Measurements from ENCODE around the gene RGL1.
A peak's percentile ranks its signal among the peaks of the same experiment; 100 is the strongest.

Gene RGL1

GRCh38 chr1:183819059-183819458, 14.1 kb downstream of the RGL1 start:
- DNase-seq (ENCODE audit: low read depth) = no peak
- no peak overlapping the region for H3K4me3 ChIP-seq (ENCODE audit: low read length)
- TF ChIP-seq CTCF (conservative IDR thresholded peaks at IDR 0.05; ENCODE audit: low read length) = no peak

- H3K4me3 ChIP-seq (ENCODE audit: low read length) = no peak overlapping the region
- no peak for DNase-seq (ENCODE audit: low read depth)
- TF ChIP-seq CTCF (conservative IDR thresholded peaks at IDR 0.05; ENCODE audit: low read length) = no peak
Measured at GRCh38 chr1:183821309-183821888, 16.5 kb downstream of the RGL1 start.

GRCh38 chr1:183821889-183822611, 17.1 kb downstream of the RGL1 start:
- no peak overlapping the region for H3K4me3 ChIP-seq (ENCODE audit: low read length)
- TF ChIP-seq CTCF (conservative IDR thresholded peaks at IDR 0.05; ENCODE audit: low read length) = no peak
- DNase-seq (ENCODE audit: low read depth) = peak; percentile 89

- no peak overlapping the region for H3K4me3 ChIP-seq (ENCODE audit: low read length)
- no peak for TF ChIP-seq CTCF (conservative IDR thresholded peaks at IDR 0.05; ENCODE audit: low read length)
- no peak for DNase-seq (ENCODE audit: low read depth)
Measured at GRCh38 chr1:183824291-183824690, 19.4 kb downstream of the RGL1 start.

- H3K4me3 ChIP-seq (ENCODE audit: low read length) = no peak overlapping the region
- DNase-seq (ENCODE audit: low read depth) = peak; percentile 64
- no peak for TF ChIP-seq CTCF (conservative IDR thresholded peaks at IDR 0.05; ENCODE audit: low read length)
Measured at GRCh38 chr1:183827801-183828200, 22.9 kb downstream of the RGL1 start.

- DNase-seq (ENCODE audit: low read depth) = no peak
- H3K4me3 ChIP-seq (ENCODE audit: low read length) = no peak overlapping the region
- TF ChIP-seq CTCF (conservative IDR thresholded peaks at IDR 0.05; ENCODE audit: low read length) = no peak
Measured at GRCh38 chr1:183830389-183830788, 25.5 kb downstream of the RGL1 start.

- no peak for DNase-seq (ENCODE audit: low read depth)
- TF ChIP-seq CTCF (conservative IDR thresholded peaks at IDR 0.05; ENCODE audit: low read length) = no peak
- no peak overlapping the region for H3K4me3 ChIP-seq (ENCODE audit: low read length)
Measured at GRCh38 chr1:183831311-183831710, 26.4 kb downstream of the RGL1 start.

All from AG10803 (cell line).